Endothelial cell (in vitro differentiated cells): ENCODE results near the gene MPP3. TPM values are rescaled to one million over a fixed set of nuclear protein-coding genes. Genes with fewer than 3 reads are reported as not detected.

ENCODE experiments used
- DNase-seq: peaks from one replicate; pipeline ENCODE4 v3.0.0; 2021; ENCODE audit warnings: low spot score
- H3K27ac Mint-ChIP-seq: one replicate; pipeline ENCODE4 v1.8.0; 2021; ENCODE audit warnings: mixed read lengths, inconsistent platforms; ENCODE audit not compliant: unreplicated experiment
- H3K27me3 Mint-ChIP-seq: one replicate; pipeline ENCODE4 v1.8.0; 2021; ENCODE audit warnings: mild to moderate bottlenecking, moderate library complexity, mixed read lengths, inconsistent platforms; ENCODE audit not compliant: unreplicated experiment
- H3K36me3 Mint-ChIP-seq: one replicate; pipeline ENCODE4 v1.8.0; 2021; ENCODE audit warnings: mild to moderate bottlenecking, low read depth, mixed read lengths, inconsistent platforms; ENCODE audit not compliant: unreplicated experiment
- H3K4me1 Mint-ChIP-seq: one replicate; pipeline ENCODE4 v1.8.0; 2021; ENCODE audit warnings: mild to moderate bottlenecking, mixed read lengths, inconsistent platforms; ENCODE audit not compliant: unreplicated experiment
- H3K4me3 Mint-ChIP-seq: one replicate; pipeline ENCODE4 v1.8.0; 2021; ENCODE audit warnings: mild to moderate bottlenecking, mixed read lengths, inconsistent platforms; ENCODE audit not compliant: unreplicated experiment
- H3K9me3 Mint-ChIP-seq: one replicate; pipeline ENCODE4 v1.8.0; 2021; ENCODE audit warnings: mixed read lengths, inconsistent platforms; ENCODE audit not compliant: unreplicated experiment
- CTCF ChIP-seq: fragments of 200-600 bp; sonication (generic); IDR thresholded peaks from one replicate; pipeline ENCODE4 v1.5.0; 2021; ENCODE audit warnings: antibody characterized with exemption; ENCODE audit not compliant: unreplicated experiment
- total RNA-seq: library from RNA; stranded (reverse); fragmentation: NEBNext Ultra II Directional; extraction: Animal tissue kit (Norgen Biotek cat#: 25700); gene quantifications from one replicate; pipeline ENCODE4 v1.2.1, GENCODE V29; 2021; ENCODE audit not compliant: unreplicated experiment

Gene MPP3
- total RNA-seq, 1 donor from 2014 or later = 5.2 TPM

GRCh38 chr17:43759836-43760235, 73.1 kb downstream of the MPP3 start:
- H3K4me1 Mint-ChIP-seq = peaks cover 43% of the 10 kb centered on the region
- no peaks in the 10 kb centered on the region for H3K36me3 Mint-ChIP-seq
- peak overlapping the region; percentile 86 for H3K27ac Mint-ChIP-seq
- no peak for TF ChIP-seq CTCF
- DNase-seq = no peak
- no peak overlapping the region for H3K4me3 Mint-ChIP-seq
- peaks cover 5% of the 10 kb centered on the region for H3K27me3 Mint-ChIP-seq
- no peaks in the 10 kb centered on the region for H3K9me3 Mint-ChIP-seq

GRCh38 chr17:43758497-43759174, 74.3 kb downstream of the MPP3 start, which contains the start of gene SOST:
Gene SOST (minus strand): TSS chr17:43758791. CDS start chr17:43758741, 50 bp downstream.
- Mint-ChIP-seq H3K27me3 (peaks cover 5% of the 10 kb centered on the region), H3K36me3 (no peaks in the 10 kb centered on the region), H3K4me1 (peaks cover 43% of the 10 kb centered on the region), H3K4me3 (peak within 1 kb of the TSS; percentile 77), H3K27ac (peak within 1 kb of the TSS; percentile 86), H3K9me3 (no peaks in the 10 kb centered on the region)
- no peak for TF ChIP-seq CTCF
- DNase-seq = no peak

- H3K9me3 Mint-ChIP-seq = no peaks in the 10 kb centered on the region
- H3K4me1 Mint-ChIP-seq = peaks cover 45% of the 10 kb centered on the region
- peaks cover 5% of the 10 kb centered on the region for H3K27me3 Mint-ChIP-seq
- H3K27ac Mint-ChIP-seq = peak overlapping the region; percentile 9
- no peak for TF ChIP-seq CTCF
- H3K36me3 Mint-ChIP-seq = no peaks in the 10 kb centered on the region
- DNase-seq = no peak
- peak overlapping the region; percentile 77 for H3K4me3 Mint-ChIP-seq
These were observed 74.9 kb downstream of the MPP3 start for GRCh38 chr17:43758086-43758485.

- no peak for TF ChIP-seq CTCF
- Mint-ChIP-seq H3K9me3 (no peaks in the 10 kb centered on the region), H3K4me1 (peaks cover 47% of the 10 kb centered on the region), H3K4me3 (no peak overlapping the region), H3K36me3 (no peaks in the 10 kb centered on the region), H3K27me3 (peaks cover 5% of the 10 kb centered on the region), H3K27ac (no peak overlapping the region)
- DNase-seq = no peak
These were observed 75.7 kb downstream of the MPP3 start for GRCh38 chr17:43757171-43757660.

GRCh38 chr17:43756201-43756600, 76.7 kb downstream of the MPP3 start:
- H3K9me3 Mint-ChIP-seq = no peaks in the 10 kb centered on the region
- H3K27me3 Mint-ChIP-seq = peaks cover 5% of the 10 kb centered on the region
- no peak overlapping the region for H3K4me3 Mint-ChIP-seq
- no peaks in the 10 kb centered on the region for H3K36me3 Mint-ChIP-seq
- no peak for DNase-seq
- H3K27ac Mint-ChIP-seq = no peak overlapping the region
- TF ChIP-seq CTCF = no peak
- H3K4me1 Mint-ChIP-seq = peaks cover 47% of the 10 kb centered on the region
